EL (cell line): ENCODE results near the gene ACP5.

Experiments used
- DNase-seq: peaks from one replicate; pipeline ENCODE4 v3.0.0-alpha.2; 2016

The ACP5 gene

DNA sequence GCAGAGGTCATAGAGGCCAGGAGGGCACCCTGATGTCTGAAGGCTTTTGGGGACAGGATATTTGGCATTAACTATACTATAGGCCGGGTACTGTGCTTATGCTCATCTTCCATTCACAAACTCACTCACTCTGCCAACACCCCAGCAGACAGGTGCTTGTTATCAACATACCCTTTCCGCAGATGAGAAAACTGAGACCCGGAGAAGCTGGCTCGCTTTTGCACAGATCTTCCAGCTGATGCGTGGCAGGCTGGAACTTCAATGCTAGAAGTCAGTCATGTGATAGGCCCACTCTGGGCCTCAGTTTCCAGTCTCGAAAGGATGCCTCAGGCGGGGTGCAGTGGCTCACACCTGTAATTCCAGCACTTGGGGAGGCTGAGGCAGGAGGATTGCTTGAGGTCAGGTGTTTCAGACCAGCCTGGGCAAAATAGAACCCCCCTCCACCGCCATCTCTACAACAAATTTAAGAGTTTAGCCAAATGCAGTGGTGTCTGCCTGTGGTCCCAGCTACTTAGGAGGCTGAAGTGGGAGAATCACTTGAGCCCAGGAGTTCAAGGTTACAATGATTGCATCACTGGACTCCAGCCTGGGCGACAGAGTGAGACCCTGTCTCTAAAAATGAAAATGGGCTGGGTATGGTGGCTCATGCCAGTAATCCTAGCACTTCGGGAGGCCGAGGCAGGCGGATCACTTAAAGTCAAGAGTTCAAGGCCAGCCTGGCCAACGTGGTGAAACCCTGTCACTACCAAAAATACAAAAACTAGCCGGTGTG lies 29.3 kb downstream of the ACP5 start:
- no peak for DNase-seq

DNA sequence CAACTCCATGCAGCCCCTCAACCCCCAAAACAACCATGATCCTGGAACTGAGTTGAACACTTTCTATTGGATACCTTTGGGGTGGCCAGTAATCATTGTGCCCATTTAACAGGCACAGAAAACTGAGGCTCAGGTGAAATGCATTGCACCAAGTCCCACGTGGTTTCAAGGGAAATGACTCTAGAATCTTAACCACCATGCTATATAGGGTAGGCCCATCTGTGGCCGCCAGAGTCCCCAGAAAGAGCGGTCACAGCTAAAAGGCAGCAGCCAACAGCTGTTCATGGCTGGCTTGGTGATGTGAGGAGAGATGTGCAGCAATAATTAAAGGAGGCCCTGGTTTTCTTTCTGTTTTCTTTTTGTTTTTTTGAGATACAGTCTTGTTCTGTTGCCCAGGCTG lies 36.2 kb downstream of the ACP5 start:
- DNase-seq: no peak

GRCh38 chr19:11540645-11541044 lies 36.8 kb downstream of the ACP5 start:
- no peak for DNase-seq

- no peak for DNase-seq
Measured at GRCh38 chr19:11539495-11540365, 37.7 kb downstream of the ACP5 start.

DNA sequence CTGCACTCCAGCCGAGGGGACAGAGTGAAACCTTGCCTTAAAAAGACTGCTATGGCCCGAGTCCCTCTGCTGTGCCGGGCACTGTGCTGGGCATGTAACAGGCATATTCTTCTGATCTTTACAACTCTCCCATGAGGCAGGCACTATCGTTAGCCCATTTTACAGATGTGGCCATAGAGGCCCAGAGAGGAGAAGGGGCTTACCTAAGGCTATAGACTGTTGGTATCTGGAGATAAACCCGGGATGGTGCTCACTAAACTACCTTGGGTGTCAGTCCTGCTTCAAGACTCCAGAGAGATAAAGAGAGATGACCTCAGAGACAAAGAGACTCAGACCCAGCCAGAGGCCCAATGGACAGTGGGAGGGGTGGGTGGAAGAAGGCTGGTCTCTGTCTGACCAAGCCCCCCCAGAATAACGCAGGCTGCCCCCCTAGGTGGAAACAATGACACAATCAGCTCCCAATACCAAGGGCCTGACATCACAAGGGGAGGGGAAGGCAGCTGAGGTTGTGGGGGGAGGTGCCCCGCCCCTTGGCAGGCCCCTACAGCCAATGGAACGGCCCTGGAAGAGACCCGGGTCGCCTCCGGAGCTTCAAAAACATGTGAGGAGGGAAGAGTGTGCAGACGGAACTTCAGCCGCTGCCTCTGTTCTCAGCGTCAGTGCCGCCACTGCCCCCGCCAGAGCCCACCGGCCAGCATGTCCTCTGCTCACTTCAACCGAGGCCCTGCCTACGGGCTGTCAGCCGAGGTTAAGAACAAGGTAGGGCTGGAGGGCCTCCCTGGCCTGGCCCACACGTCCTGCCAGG lies 39.0 kb downstream of the ACP5 start, which contains the start of gene CNN1:
Gene CNN1, plus strand, starts transcription at position 620 of the 805 bp plus-strand sequence. Its CDS starts 77 bp downstream, at position 697.
- peak; percentile 91 for DNase-seq

DNA sequence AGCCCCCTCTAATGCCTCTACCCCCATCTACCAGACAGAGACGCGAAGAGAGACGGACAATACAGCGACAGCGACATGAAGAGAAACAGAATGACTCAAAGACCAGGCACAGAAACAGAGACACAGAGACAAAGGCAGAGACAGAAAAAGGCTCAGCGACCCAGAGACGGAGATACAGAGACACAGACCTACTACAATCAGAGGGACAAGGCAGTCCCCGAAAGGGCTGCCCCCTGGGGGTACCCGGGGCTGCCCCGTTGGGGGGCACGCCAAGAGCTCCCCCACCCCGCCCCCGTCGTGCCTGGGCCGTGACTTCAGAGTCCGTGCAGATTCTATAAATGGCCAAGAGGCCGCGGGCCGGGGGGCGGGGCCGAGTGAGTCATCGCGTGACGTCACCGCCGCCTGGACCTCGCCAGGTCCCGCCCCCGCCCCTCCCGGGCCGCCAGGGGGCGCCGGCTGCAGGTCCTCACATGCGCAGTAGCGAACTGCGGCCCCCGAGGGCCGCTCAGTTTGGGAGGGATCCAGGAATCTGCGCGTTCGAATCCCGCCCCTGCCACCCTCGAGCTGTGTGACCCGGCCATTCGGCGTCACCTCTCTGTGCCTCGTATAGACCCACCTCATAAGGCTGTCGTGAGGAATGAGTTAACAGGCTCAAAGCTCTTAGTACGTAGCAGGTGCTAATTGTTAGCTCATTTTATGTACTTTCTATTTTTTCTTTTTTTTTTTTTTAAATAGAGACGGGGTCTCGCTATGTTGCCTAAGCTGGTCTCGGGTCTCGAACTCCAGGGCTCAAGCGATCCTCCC lies 41.5 kb downstream of the ACP5 start:
- peak; percentile 88 for DNase-seq

DNA sequence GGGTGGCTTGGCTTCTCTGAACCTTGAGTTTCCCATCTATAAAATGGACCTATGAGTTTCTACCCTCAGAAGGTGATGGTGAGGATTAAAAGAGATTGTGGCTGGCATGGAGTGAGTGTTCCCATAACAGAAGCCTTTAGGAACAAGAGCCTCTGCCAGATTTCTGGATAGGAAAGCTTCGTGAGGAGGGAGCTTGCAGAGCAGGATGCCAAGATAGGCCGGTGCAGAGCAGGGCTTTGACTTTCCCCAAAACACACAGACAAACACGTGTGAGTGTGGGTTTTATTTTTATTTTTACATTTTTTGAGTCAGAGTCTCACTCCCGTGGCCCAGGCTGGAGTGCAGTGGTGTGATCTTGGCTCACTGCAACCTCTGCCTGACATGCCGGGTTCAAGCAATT lies 42.5 kb downstream of the ACP5 start:
- DNase-seq: no peak

- DNase-seq: no peak
Measured at GRCh38 chr19:11534538-11534937, 42.9 kb downstream of the ACP5 start.

DNA sequence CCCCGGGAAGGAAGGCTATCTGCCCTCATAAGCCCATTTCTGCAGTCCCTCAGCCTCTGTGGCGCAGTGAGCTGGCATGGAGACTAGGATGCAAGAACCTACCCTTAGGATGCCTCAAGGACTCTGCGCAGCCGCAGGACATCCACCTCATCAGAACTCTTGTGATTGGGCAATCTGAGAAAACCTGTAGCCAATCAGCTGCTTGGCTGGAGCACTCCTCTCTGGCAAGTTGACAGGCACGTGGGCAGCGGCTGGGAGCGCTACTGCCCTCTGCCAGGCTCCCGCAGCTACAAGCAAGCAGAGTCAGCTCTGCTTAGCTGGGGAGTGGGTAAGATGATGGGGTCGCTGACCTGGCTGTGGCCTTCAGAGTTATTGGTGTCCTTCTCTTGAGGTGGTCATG lies 47.0 kb downstream of the ACP5 start:
- peak; percentile 68 for DNase-seq

- peak; percentile 100 for DNase-seq
Measured at GRCh38 chr19:11528551-11529341, 48.7 kb downstream of the ACP5 start, which contains the start of gene ECSIT. Gene ECSIT, minus strand, starts transcription at chr19:11529134. Its CDS starts 9,964 bp downstream, at chr19:11519170.
